ENCODE measurements around the gene MAP7. TPM values are rescaled to one million over a fixed set of nuclear protein-coding genes. Genes with fewer than 3 reads are reported as not detected.

The MAP7 gene
- total RNA-seq, 2 donors from 2014 or later = 69.4 to 74.3 TPM

DNA sequence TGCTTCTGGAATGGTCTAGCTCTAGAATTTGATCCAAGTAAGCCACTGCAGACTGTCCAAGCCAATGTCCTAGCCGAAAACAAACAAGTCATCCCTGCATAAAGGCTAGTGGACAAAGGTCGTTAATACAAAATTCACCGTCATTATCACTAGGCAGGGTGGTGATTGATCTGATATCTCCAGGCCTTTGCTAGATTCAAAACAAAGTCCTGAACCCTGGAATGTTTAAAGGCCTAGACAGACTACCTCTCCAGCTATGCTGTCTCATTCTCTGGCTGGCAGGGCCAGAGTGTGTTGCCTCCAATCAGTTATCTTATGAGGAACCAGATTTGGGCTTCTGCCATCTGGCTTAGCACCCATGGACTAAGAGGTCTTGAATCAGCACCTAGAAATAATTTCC is 38.3 kb downstream of the MAP7 start:
- Histone ChIP-seq H3K9ac (ENCODE audit: low read depth in 2 of 2, low read length in 2 of 2) (no peak overlapping the region), H3K36me3 (no peaks in the 10 kb centered on the region)

GRCh38 chr6:136511397-136511796 is 38.8 kb downstream of the MAP7 start:
- Histone ChIP-seq H3K27me3 (no peaks in the 10 kb centered on the region), H3K27ac (no peak overlapping the region), H3K4me3 (no peak overlapping the region), H3K4me1 (no peaks in the 10 kb centered on the region), H3K9ac (ENCODE audit: low read depth in 2 of 2, low read length in 2 of 2) (no peak overlapping the region), H3K9me3 (no peaks in the 10 kb centered on the region), H3K36me3 (no peaks in the 10 kb centered on the region)
- intact Hi-C loops (cut with DNase I) = no loop called here
- no peak for DNase-seq
- TF ChIP-seq CTCF (IDR thresholded peaks at IDR 0.05) = no peak

More for the DNA sequence above, 38.3 kb downstream of the MAP7 start:
- Histone ChIP-seq H3K4me3 (no peak overlapping the region), H3K9me3 (no peaks in the 10 kb centered on the region), H3K27ac (no peak overlapping the region), H3K27me3 (no peaks in the 10 kb centered on the region), H3K4me1 (no peaks in the 10 kb centered on the region)
- no peak for DNase-seq
- TF ChIP-seq CTCF (IDR thresholded peaks at IDR 0.05) = no peak
- intact Hi-C loops (cut with DNase I) = no loop called here

DNA sequence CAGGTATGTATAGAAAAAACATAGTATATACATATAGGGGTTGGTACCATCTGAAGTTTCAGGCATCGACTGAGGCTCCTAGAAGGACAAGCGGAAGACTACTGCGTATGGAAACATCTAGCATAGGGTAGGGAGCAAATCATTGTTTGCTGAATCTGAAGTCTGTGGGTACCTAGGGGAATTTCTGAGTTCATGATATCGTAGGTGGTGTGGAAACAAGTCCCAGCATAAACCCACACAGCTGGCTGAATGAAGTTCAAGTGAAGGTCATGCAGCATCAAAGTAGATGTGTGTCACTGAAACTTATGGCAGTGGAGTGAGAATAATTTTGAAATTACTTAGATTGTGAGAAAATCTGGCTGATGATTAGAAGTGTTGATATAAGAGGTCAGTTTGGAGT is 39.4 kb downstream of the MAP7 start:
- Histone ChIP-seq H3K27ac (no peak overlapping the region), H3K9me3 (no peaks in the 10 kb centered on the region), H3K4me1 (no peaks in the 10 kb centered on the region), H3K27me3 (no peaks in the 10 kb centered on the region), H3K36me3 (no peaks in the 10 kb centered on the region), H3K4me3 (no peak overlapping the region), H3K9ac (ENCODE audit: low read depth in 2 of 2, low read length in 2 of 2) (peak overlapping the region in 1 of 2 donors; percentile 19)
- no peak for DNase-seq
- intact Hi-C loops (cut with DNase I) = no loop called here
- no peak for TF ChIP-seq CTCF (IDR thresholded peaks at IDR 0.05)

GRCh38 chr6:136510299-136510698 is 39.9 kb downstream of the MAP7 start:
- H3K27ac ChIP-seq = no peak overlapping the region
- TF ChIP-seq CTCF (IDR thresholded peaks at IDR 0.05) = no peak
- H3K27me3 ChIP-seq = no peaks in the 10 kb centered on the region
- no peaks in the 10 kb centered on the region for H3K4me1 ChIP-seq
- no peaks in the 10 kb centered on the region for H3K9me3 ChIP-seq
- no peak overlapping the region for H3K4me3 ChIP-seq
- no peaks in the 10 kb centered on the region for H3K36me3 ChIP-seq
- no peak for DNase-seq
- no peak overlapping the region for H3K9ac ChIP-seq (ENCODE audit: low read depth in 2 of 2, low read length in 2 of 2)
- intact Hi-C loops (cut with DNase I) = no loop called here

DNA sequence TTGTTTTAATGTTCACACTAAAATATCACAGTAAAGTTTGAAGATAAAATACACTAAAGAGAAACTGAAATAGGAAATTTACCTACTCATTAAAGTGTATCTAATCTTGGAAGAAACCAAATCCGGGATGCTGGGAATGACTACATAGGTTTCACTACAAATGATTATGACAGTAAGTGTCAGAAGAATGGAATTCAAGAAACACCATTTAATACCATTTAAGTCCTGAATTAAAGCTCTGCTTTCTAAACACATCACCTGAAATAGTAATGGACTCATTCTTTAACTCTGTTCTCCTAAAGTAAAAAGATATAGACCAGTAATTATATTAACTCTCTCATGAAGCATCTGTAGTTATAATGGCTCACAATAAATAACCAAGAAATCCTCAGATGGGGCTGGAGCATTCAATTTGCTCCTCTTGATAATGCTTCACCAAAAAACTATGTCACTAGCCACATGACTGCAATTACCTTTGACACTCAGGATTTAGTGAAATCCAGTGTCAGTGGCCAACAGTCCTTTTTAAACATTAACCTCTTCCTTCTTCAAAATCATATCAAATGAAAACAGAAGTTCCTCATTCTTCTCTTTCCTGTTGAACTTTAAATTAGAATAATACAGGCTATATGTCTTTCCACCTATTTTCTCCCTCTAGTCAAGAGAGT is 41.4 kb downstream of the MAP7 start:
- Histone ChIP-seq H3K4me1 (no peaks in the 10 kb centered on the region), H3K27ac (no peak overlapping the region), H3K9ac (ENCODE audit: low read depth in 2 of 2, low read length in 2 of 2) (no peak overlapping the region), H3K27me3 (no peaks in the 10 kb centered on the region), H3K4me3 (no peak overlapping the region), H3K36me3 (no peaks in the 10 kb centered on the region), H3K9me3 (no peaks in the 10 kb centered on the region)
- TF ChIP-seq CTCF (IDR thresholded peaks at IDR 0.05) = no peak
- intact Hi-C loops (cut with DNase I) = no loop called here
- no peak for DNase-seq
